HEK293 (cell line): ENCODE measurements around the gene LMO2.

Experiments
- CTCF ChIA-PET: fragments of 350-600 bp; formaldehyde crosslinking; extraction: SDS; loops from one replicate; lab custom pipeline; 2021; ENCODE audit warnings: antibody characterized with exemption; lab: Yijun Ruan, JAX
- POLR2A ChIA-PET: fragments of 300-600 bp; formaldehyde crosslinking; extraction: SDS; loops from one replicate; lab custom pipeline; 2020; ENCODE audit warnings: antibody characterized with exemption, inconsistent platforms; lab: Yijun Ruan, JAX
- H3K27ac ChIP-seq: fragments of 200-500 bp; sonication (Bioruptor generic); 2 replicates; pipeline ENCODE4 v1.5.1; 2014; ENCODE audit warnings: low read depth, low read length, control low read depth, inconsistent platforms; ENCODE audit errors: extremely low read depth
- H3K36me3 ChIP-seq, 2 experiments: fragments of 200-500 bp in 1 of 2; sonication (Bioruptor generic) in 1 of 2; 1 replicate in 1 of 2; 2 replicates in 1 of 2; pipeline ENCODE4 v1.5.1; 2014 to 2017; ENCODE audit warnings: inconsistent platforms in 2 of 2, low read length in 2 of 2; ENCODE audit not compliant: control insufficient read depth in 2 of 2, insufficient read depth in 1 of 2
- H3K4me1 ChIP-seq: fragments of 200-500 bp; sonication (Bioruptor generic); 2 replicates; pipeline ENCODE4 v1.5.1; 2014; ENCODE audit warnings: mild to moderate bottlenecking, low read length, inconsistent platforms; ENCODE audit not compliant: control insufficient read depth, insufficient read depth
- H3K4me3 ChIP-seq: 2 replicates; pipeline ENCODE4 v1.5.1; 2011; ENCODE audit warnings: low read depth, mild to moderate bottlenecking, control low read depth, low read length, moderate library complexity
- H3K9me3 ChIP-seq: fragments of 200-500 bp; sonication (Bioruptor generic); 2 replicates; pipeline ENCODE4 v1.5.1; 2014; ENCODE audit warnings: low read depth, low read length, inconsistent platforms; ENCODE audit not compliant: control insufficient read depth, insufficient read depth
- CTCF ChIP-seq: fragments of 450-650 bp; formaldehyde crosslinking; IDR thresholded peaks from 2 replicates; pipeline ENCODE4 v1.5.1; 2016; ENCODE audit warnings: missing biosample characterization, missing genetic modification characterization
- GLIS2 ChIP-seq: fragments of 450-650 bp; formaldehyde crosslinking; IDR thresholded peaks from 2 replicates; pipeline ENCODE4 v1.5.1; 2016; ENCODE audit warnings: missing biosample characterization, missing genetic modification characterization
- PATZ1 ChIP-seq: fragments of 450-650 bp; formaldehyde crosslinking; IDR thresholded peaks from 2 replicates; pipeline ENCODE4 v1.5.1; 2016; ENCODE audit warnings: missing biosample characterization, missing genetic modification characterization
- ZBTB6 ChIP-seq: fragments of 450-650 bp; formaldehyde crosslinking; IDR thresholded peaks from 2 replicates; pipeline ENCODE4 v1.5.1; 2017; ENCODE audit warnings: missing biosample characterization, missing genetic modification characterization
- ZNF132 ChIP-seq: fragments of 450-650 bp; formaldehyde crosslinking; IDR thresholded peaks from 2 replicates; pipeline ENCODE4 v1.5.1; 2017; ENCODE audit warnings: missing biosample characterization, missing genetic modification characterization, borderline replicate concordance
- ZNF140 ChIP-seq: fragments of 450-650 bp; formaldehyde crosslinking; IDR thresholded peaks from 2 replicates; pipeline ENCODE4 v1.5.1; 2016; ENCODE audit warnings: missing biosample characterization, missing genetic modification characterization
- ZNF26 ChIP-seq: fragments of 450-650 bp; formaldehyde crosslinking; IDR thresholded peaks from 2 replicates; pipeline ENCODE4 v1.5.1; 2016; ENCODE audit warnings: missing biosample characterization, missing genetic modification characterization
- ZNF366 ChIP-seq: fragments of 450-650 bp; formaldehyde crosslinking; conservative IDR thresholded peaks from 2 replicates; pipeline ENCODE4 v1.5.1; 2016; ENCODE audit warnings: missing biosample characterization, missing genetic modification characterization
- ZNF37A ChIP-seq: fragments of 450-650 bp; IDR thresholded peaks from 2 replicates; pipeline ENCODE4 v1.5.1; 2018; ENCODE audit warnings: missing biosample characterization, missing genetic modification characterization
- ZNF501 ChIP-seq: fragments of 450-650 bp; formaldehyde crosslinking; IDR thresholded peaks from 2 replicates; pipeline ENCODE4 v1.5.1; 2016; ENCODE audit warnings: missing biosample characterization, missing genetic modification characterization
- ZNF549 ChIP-seq: fragments of 450-650 bp; IDR thresholded peaks from 2 replicates; pipeline ENCODE4 v1.5.1; 2018; ENCODE audit warnings: missing biosample characterization, missing genetic modification characterization, mild to moderate bottlenecking, inconsistent platforms, moderate library complexity
- ZNF654 ChIP-seq: fragments of 450-650 bp; formaldehyde crosslinking; IDR thresholded peaks from 2 replicates; pipeline ENCODE4 v1.5.1; 2016; ENCODE audit warnings: low read depth, missing biosample characterization, missing genetic modification characterization
- ZNF670 ChIP-seq: fragments of 450-650 bp; formaldehyde crosslinking; IDR thresholded peaks from 2 replicates; pipeline ENCODE4 v1.5.1; 2016; ENCODE audit warnings: missing biosample characterization, missing genetic modification characterization, low read depth
- ZNF768 ChIP-seq: fragments of 450-650 bp; formaldehyde crosslinking; IDR thresholded peaks from 2 replicates; pipeline ENCODE4 v1.5.1; 2018; ENCODE audit warnings: missing biosample characterization, mild to moderate bottlenecking, missing genetic modification characterization
- ZSCAN16 ChIP-seq: fragments of 450-650 bp; formaldehyde crosslinking; IDR thresholded peaks from 2 replicates; pipeline ENCODE4 v1.5.1; 2016; ENCODE audit warnings: missing biosample characterization, missing genetic modification characterization
- ZSCAN18 ChIP-seq: fragments of 450-650 bp; formaldehyde crosslinking; IDR thresholded peaks from 2 replicates; pipeline ENCODE4 v1.5.1; 2016; ENCODE audit warnings: missing biosample characterization, missing genetic modification characterization

The LMO2 gene

GRCh38 chr11:33830903-33831648, 60.8 kb downstream of the LMO2 start:
- POLR2A ChIA-PET, result no interaction called here
- CTCF ChIA-PET, result interaction anchor here (0.8 to 12.3 kb wide), 7 partner anchors 24 to 665 kb away, joined by 3 to 269 read pairs (median 6); no protein-coding TSS in a partner anchor
- Histone ChIP-seq H3K9me3 (no peaks in the 10 kb centered on the region), H3K4me3 (no peak overlapping the region), H3K36me3 (no peaks in the 10 kb centered on the region), H3K27ac (no peak overlapping the region), H3K4me1 (no peaks in the 10 kb centered on the region)
- TF ChIP-seq GLIS2 (tag by site-specific recombination) (no peak), ZSCAN18 (tag by site-specific recombination) (no peak), ZNF140 (no peak), ZNF132 (tag by site-specific recombination) (no peak), PATZ1 (no peak), ZNF670 (tag by site-specific recombination) (no peak), ZNF366 (tag by site-specific recombination) (no peak), ZNF37A (no peak), ZSCAN16 (tag by site-specific recombination) (no peak), ZNF501 (tag by site-specific recombination) (no peak), ZBTB6 (tag by site-specific recombination) (no peak), ZNF768 (no peak), ZNF26 (tag by site-specific recombination) (no peak)

- Histone ChIP-seq H3K4me3 (peak overlapping the region; percentile 31), H3K27ac (no peak overlapping the region), H3K4me1 (no peaks in the 10 kb centered on the region), H3K36me3 (no peaks in the 10 kb centered on the region), H3K9me3 (no peaks in the 10 kb centered on the region)
- POLR2A ChIA-PET, result no interaction called here
- TF ChIP-seq ZNF654 (tag by site-specific recombination) (peak; percentile 86), ZNF549 (tag by site-specific recombination) (no peak), CTCF (tag by site-specific recombination) (peak; percentile 64; the same call in 1 of the 2 replicates), PATZ1 (no peak)
- CTCF ChIA-PET, result interaction anchor here (0.6 to 12.3 kb wide), 26 partner anchors 9 to 976 kb away, joined by 3 to 269 read pairs (median 5); no protein-coding TSS in a partner anchor
Observed at GRCh38 chr11:33829430-33830141, 62.3 kb downstream of the LMO2 start.
